HEK293 (cell line): ENCODE results near the gene CSMD2.

Experiments
- AEBP2 ChIP-seq: fragments of 450-650 bp; formaldehyde crosslinking; IDR thresholded peaks from 2 replicates; pipeline ENCODE4 v1.5.1; 2016; ENCODE audit warnings: missing biosample characterization, missing genetic modification characterization, borderline replicate concordance
- CTCF ChIP-seq: fragments of 450-650 bp; formaldehyde crosslinking; IDR thresholded peaks from 2 replicates; pipeline ENCODE4 v1.5.1; 2016; ENCODE audit warnings: missing biosample characterization, missing genetic modification characterization
- GFI1B ChIP-seq: fragments of 450-650 bp; formaldehyde crosslinking; IDR thresholded peaks from 2 replicates; pipeline ENCODE4 v1.5.1; 2016; ENCODE audit warnings: missing biosample characterization, missing genetic modification characterization
- PATZ1 ChIP-seq: fragments of 450-650 bp; formaldehyde crosslinking; IDR thresholded peaks from 2 replicates; pipeline ENCODE4 v1.5.1; 2016; ENCODE audit warnings: missing biosample characterization, missing genetic modification characterization
- REST ChIP-seq: fragments of 450-650 bp; formaldehyde crosslinking; IDR thresholded peaks from 2 replicates; pipeline ENCODE4 v1.5.1; 2016; ENCODE audit warnings: missing biosample characterization, missing genetic modification characterization
- TCF7L2 ChIP-seq: IDR thresholded peaks from 2 replicates; pipeline ENCODE4 v1.6.1; 2011; ENCODE audit warnings: low read depth, mild to moderate bottlenecking, inconsistent platforms, low read length, moderate library complexity, borderline replicate concordance
- ZBTB7A ChIP-seq: fragments of 450-650 bp; formaldehyde crosslinking; IDR thresholded peaks from 2 replicates; pipeline ENCODE4 v1.5.1; 2016; ENCODE audit warnings: low read depth, missing biosample characterization, missing genetic modification characterization
- ZFP69B ChIP-seq: fragments of 450-650 bp; formaldehyde crosslinking; IDR thresholded peaks from 2 replicates; pipeline ENCODE4 v1.5.1; 2016; ENCODE audit warnings: missing biosample characterization, missing genetic modification characterization
- ZNF146 ChIP-seq: fragments of 450-650 bp; formaldehyde crosslinking; IDR thresholded peaks from 2 replicates; pipeline ENCODE4 v1.5.1; 2016; ENCODE audit warnings: missing biosample characterization, missing genetic modification characterization
- ZNF560 ChIP-seq: fragments of 450-650 bp; formaldehyde crosslinking; IDR thresholded peaks from 2 replicates; pipeline ENCODE4 v1.5.1; 2017; ENCODE audit warnings: missing biosample characterization, missing genetic modification characterization, borderline replicate concordance

GRCh38 chr1:33607444-33608005, 557.5 kb downstream of the CSMD2 start:
- no peak for TF ChIP-seq CTCF (tag by site-specific recombination)
- TF ChIP-seq ZNF560 = no peak
- TF ChIP-seq REST (tag by site-specific recombination) = no peak
- TF ChIP-seq ZBTB7A = no peak
- no peak for TF ChIP-seq PATZ1 (tag by site-specific recombination)
- no peak for TF ChIP-seq TCF7L2
- TF ChIP-seq GFI1B (tag by site-specific recombination) = no peak
- no peak for TF ChIP-seq ZNF146 (tag by site-specific recombination)
- TF ChIP-seq ZFP69B (tag by site-specific recombination) = no peak
- no peak for TF ChIP-seq AEBP2 (tag by site-specific recombination)
